A549 (cell line): ENCODE measurements around the gene FFAR1. TPM values are rescaled to one million over a fixed set of nuclear protein-coding genes. Genes with fewer than 3 reads are reported as not detected.

Experiments
- ATAC-seq, 2 experiments: fragments of 200-7000 bp in 1 of 2; fragments of >200 bp in 1 of 2; cut with Nextera tagmentation in 1 of 2; cut with Tn5 transposase in 1 of 2; 3 replicates each; pipeline versions ENCODE4 v1.8.0 to v1.9.1; 2018 to 2020; ENCODE audit warnings: mild to moderate bottlenecking in 1 of 2, moderate library complexity in 1 of 2
- CTCF ChIA-PET: fragments of 300-600 bp; sonication (Branson Sonifier 250); formaldehyde crosslinking; extraction: SDS; loops from one replicate; lab custom pipeline; 2021; ENCODE audit warnings: antibody characterized with exemption, inconsistent platforms; lab: Yijun Ruan, JAX
- POLR2A ChIA-PET: fragments of 350-600 bp; formaldehyde crosslinking; extraction: SDS; loops from one replicate; lab custom pipeline; 2021; ENCODE audit warnings: antibody characterized with exemption, inconsistent platforms; lab: Yijun Ruan, JAX
- DNase-seq, 2 experiments: peaks; one replicate each; pipeline versions ENCODE4 v3.0.0 to v3.0.0-alpha.2; 2011 to 2016; ENCODE audit warnings: low read depth in 1 of 2, low spot score in 1 of 2
- FAIRE-seq: peaks from 2 replicates; lab custom pipeline; 2011; peaks lifted over from hg19 to GRCh38; lab: Jason Lieb, UNC
- H3K27ac ChIP-seq, 2 experiments: fragments of >200 bp; sonication (Bioruptor Twin); formaldehyde crosslinking; 3 replicates each; pipeline ENCODE4 v1.5.1; 2016 to 2017
- H3K4me1 ChIP-seq: fragments of >200 bp; sonication (Bioruptor Twin); formaldehyde crosslinking; 3 replicates; pipeline ENCODE4 v1.6.1; 2016
- H3K4me2 ChIP-seq: fragments of >200 bp; sonication (Bioruptor Twin); formaldehyde crosslinking; 3 replicates; pipeline ENCODE4 v1.6.1; 2016
- H3K4me3 ChIP-seq: fragments of >200 bp; sonication (Bioruptor Twin); formaldehyde crosslinking; 3 replicates; pipeline ENCODE4 v1.5.1; 2016
- H3K9me3 ChIP-seq: fragments of >200 bp; sonication (Bioruptor Twin); formaldehyde crosslinking; 3 replicates; pipeline ENCODE4 v1.6.1; 2016
- EP300 ChIP-seq, 2 experiments: fragments of >200 bp; sonication (Bioruptor Twin); formaldehyde crosslinking; IDR thresholded peaks; 2 replicates in 1 of 2; 3 replicates in 1 of 2; pipeline ENCODE4 v1.6.1; 2016 to 2017
- FOSL2 ChIP-seq, 2 experiments: fragments of 450-650 bp in 1 of 2; fragments of >200 bp in 1 of 2; sonication (Bioruptor Twin) in 1 of 2; formaldehyde crosslinking; IDR thresholded peaks; 2 replicates each; pipeline versions ENCODE4 v1.5.0 to v1.6.1; 2016 to 2020; ENCODE audit warnings: mild to moderate bottlenecking in 1 of 2, moderate library complexity in 1 of 2
- HEYL ChIP-seq: fragments of 250-450 bp; sonication (Bioruptor Pico); IDR thresholded peaks from 2 replicates; pipeline ENCODE4 v1.8.0; 2021; ENCODE audit warnings: mild to moderate bottlenecking, moderate library complexity
- HOXB5 ChIP-seq: fragments of 250-450 bp; sonication (Bioruptor Pico); IDR thresholded peaks from 2 replicates; pipeline ENCODE4 v1.5.0; 2020; ENCODE audit warnings: mild to moderate bottlenecking, moderate library complexity
- JUN ChIP-seq, 2 experiments: fragments of >200 bp; sonication (Bioruptor Twin); formaldehyde crosslinking; IDR thresholded peaks; 2 replicates in 1 of 2; 3 replicates in 1 of 2; pipeline ENCODE4 v1.6.1; 2016 to 2017
- KDM1A ChIP-seq: fragments of 200-600 bp; sonication (generic); IDR thresholded peaks from 2 replicates; pipeline ENCODE4 v1.6.1; 2016; ENCODE audit warnings: low read depth, mild to moderate bottlenecking
- MAFK ChIP-seq: fragments of 450-650 bp; IDR thresholded peaks from 2 replicates; pipeline ENCODE4 v1.6.1; 2014; ENCODE audit not compliant: partially characterized antibody
- MAZ ChIP-seq: fragments of 150-350 bp; IDR thresholded peaks from 2 replicates; pipeline ENCODE4 v1.6.1; 2014; ENCODE audit warnings: antibody characterized with exemption, low read depth, low read length, borderline replicate concordance
- MYC ChIP-seq: IDR thresholded peaks from 2 replicates; pipeline ENCODE4 v1.6.1; 2012; ENCODE audit warnings: mild to moderate bottlenecking, inconsistent platforms, low read length, improper control_type of control experiment, borderline replicate concordance
- NFE2L2 ChIP-seq: fragments of 150-350 bp; conservative IDR thresholded peaks from 2 replicates; pipeline ENCODE4 v1.6.1; 2014; ENCODE audit warnings: low read length
- NPAS2 ChIP-seq: fragments of 250-450 bp; sonication (Bioruptor Pico); IDR thresholded peaks from 2 replicates; pipeline ENCODE4 v1.8.0; 2022; ENCODE audit warnings: mild to moderate bottlenecking, moderate library complexity, borderline replicate concordance
- RARB ChIP-seq: fragments of 250-450 bp; sonication (Bioruptor Pico); IDR thresholded peaks from 2 replicates; pipeline ENCODE4 v1.8.0; 2021; ENCODE audit warnings: mild to moderate bottlenecking, moderate library complexity
- RFX5 ChIP-seq: fragments of 450-650 bp; IDR thresholded peaks from 2 replicates; pipeline ENCODE4 v1.7.1; 2014; ENCODE audit warnings: antibody characterized with exemption, mild to moderate bottlenecking, moderate library complexity
- RNF2 ChIP-seq: fragments of 200-600 bp; sonication (generic); IDR thresholded peaks from 2 replicates; pipeline ENCODE4 v1.6.1; 2016; ENCODE audit warnings: low read depth, mild to moderate bottlenecking, antibody characterized with exemption, moderate library complexity, borderline replicate concordance
- ZFP36 ChIP-seq: fragments of 450-650 bp; IDR thresholded peaks from 2 replicates; pipeline ENCODE4 v1.6.1; 2014; ENCODE audit warnings: borderline replicate concordance; ENCODE audit not compliant: partially characterized antibody
- WGBS: methylation state at CpG from one replicate; pipeline ENCODE4 v1.1.6; 2017; ENCODE audit errors: missing lambda C conversion rate; 5-methylcytosine and 5-hydroxymethylcytosine counted together
- polyA plus RNA-seq, 4 experiments: library from polyadenylated mRNA; depleted of rRNA in 3 of 4; stranded (reverse); fragments of >200 nt; fragmentation: RNase III in 1 of 4; extraction: RNeasy Plus Mini Kit Qiagen cat#74134 plus additional on column Dnase treatment in 1 of 4; gene quantifications; 2 replicates in 3 of 4; 3 replicates in 1 of 4; pipeline ENCODE4 v1.2.3, GENCODE V29; 2011 to 2017
- TF ChIP-seq, protein P1 (sequence below): fragments of 150-350 bp; IDR thresholded peaks from 2 replicates; pipeline ENCODE4 v1.6.1; 2014; ENCODE audit warnings: low read depth, mild to moderate bottlenecking, low read length
- TF ChIP-seq, protein P2 (sequence below): fragments of >200 bp; sonication (Bioruptor Twin); formaldehyde crosslinking; IDR thresholded peaks from 3 replicates; pipeline ENCODE4 v1.6.1; 2016

FFAR1 gene
- polyA plus RNA-seq, 2 of the 4 experiments (the other 2 are of a cell fraction): not detected

GRCh38 chr19:35349614-35350521 is 2.2 kb downstream of the FFAR1 start:
- TF ChIP-seq KDM1A (no peak), MAZ (no peak), MYC (no peak)
- no peaks in the 10 kb centered on the region for H3K4me1 ChIP-seq
- H3K4me2 ChIP-seq: no peak overlapping the region
- ATAC-seq (no peak; a peak in 1 of 6 replicates), DNase-seq (no peak), FAIRE-seq (no peak)
- no peak overlapping the region for H3K27ac ChIP-seq
- POLR2A ChIA-PET: interaction anchor here (0.6 kb wide), 1 partner anchor 773 kb away, joined by 5 read pairs; no protein-coding TSS in a partner anchor
- 38% methylated on average over 17 of the region's 17 CpGs for WGBS
- CTCF ChIA-PET: interaction anchor here (0.6 to 15.0 kb wide), 7 partner anchors 10 to 160 kb away, joined by 3 to 368 read pairs (median 7); partner anchors contain the start of gene KRTDAP
- no peak overlapping the region for H3K4me3 ChIP-seq
- no peaks in the 10 kb centered on the region for H3K9me3 ChIP-seq

DNA sequence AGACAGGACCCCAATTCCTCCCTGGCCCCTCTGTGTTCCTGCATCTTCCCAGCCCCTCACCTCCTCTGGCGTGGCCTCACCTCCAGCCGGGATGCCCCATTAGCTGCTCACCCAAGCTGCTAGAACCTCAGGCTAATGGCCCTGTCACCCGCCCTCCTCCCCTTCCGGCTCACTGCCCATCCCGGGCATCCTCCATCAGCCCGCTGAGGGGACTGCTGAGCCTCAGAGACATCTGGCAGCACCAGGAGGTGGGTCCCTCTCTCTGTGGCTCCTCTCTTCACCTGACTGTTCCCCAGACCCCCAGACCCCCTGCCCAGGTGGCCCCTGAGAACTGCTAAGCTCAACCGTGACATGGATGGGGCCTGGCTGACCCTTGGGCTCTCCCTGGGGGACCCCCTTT is 2.9 kb downstream of the FFAR1 start:
- H3K27ac ChIP-seq: no peak overlapping the region
- no peaks in the 10 kb centered on the region for H3K4me1 ChIP-seq
- FAIRE-seq (no peak), ATAC-seq (no peak), DNase-seq (no peak)
- H3K4me3 ChIP-seq: no peak overlapping the region
- H3K9me3 ChIP-seq: no peaks in the 10 kb centered on the region
- CTCF ChIA-PET: interaction anchor here (1.1 to 15.0 kb wide), 5 partner anchors 11 to 143 kb away, joined by 3 to 368 read pairs (median 81); partner anchors contain the start of gene KRTDAP
- H3K4me2 ChIP-seq: no peak overlapping the region
- POLR2A ChIA-PET: interaction anchor here (0.8 kb wide), 1 partner anchor 12 kb away, joined by 4 read pairs; no protein-coding TSS in a partner anchor
- 57% methylated on average over 7 of the region's 7 CpGs for WGBS
- TF ChIP-seq EP300 (IDR thresholded peaks at IDR 0.05) (no peak), MAFK (no peak), HOXB5 (CRISPR knock-in tag) (no peak), JUN (IDR thresholded peaks at IDR 0.05) (no peak), RFX5 (no peak), HEYL (CRISPR knock-in tag) (no peak), NFE2L2 (no peak)
- TF ChIP-seq, protein P1, sequence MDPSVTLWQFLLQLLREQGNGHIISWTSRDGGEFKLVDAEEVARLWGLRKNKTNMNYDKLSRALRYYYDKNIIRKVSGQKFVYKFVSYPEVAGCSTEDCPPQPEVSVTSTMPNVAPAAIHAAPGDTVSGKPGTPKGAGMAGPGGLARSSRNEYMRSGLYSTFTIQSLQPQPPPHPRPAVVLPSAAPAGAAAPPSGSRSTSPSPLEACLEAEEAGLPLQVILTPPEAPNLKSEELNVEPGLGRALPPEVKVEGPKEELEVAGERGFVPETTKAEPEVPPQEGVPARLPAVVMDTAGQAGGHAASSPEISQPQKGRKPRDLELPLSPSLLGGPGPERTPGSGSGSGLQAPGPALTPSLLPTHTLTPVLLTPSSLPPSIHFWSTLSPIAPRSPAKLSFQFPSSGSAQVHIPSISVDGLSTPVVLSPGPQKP: no peak
- TF ChIP-seq, protein P2, sequence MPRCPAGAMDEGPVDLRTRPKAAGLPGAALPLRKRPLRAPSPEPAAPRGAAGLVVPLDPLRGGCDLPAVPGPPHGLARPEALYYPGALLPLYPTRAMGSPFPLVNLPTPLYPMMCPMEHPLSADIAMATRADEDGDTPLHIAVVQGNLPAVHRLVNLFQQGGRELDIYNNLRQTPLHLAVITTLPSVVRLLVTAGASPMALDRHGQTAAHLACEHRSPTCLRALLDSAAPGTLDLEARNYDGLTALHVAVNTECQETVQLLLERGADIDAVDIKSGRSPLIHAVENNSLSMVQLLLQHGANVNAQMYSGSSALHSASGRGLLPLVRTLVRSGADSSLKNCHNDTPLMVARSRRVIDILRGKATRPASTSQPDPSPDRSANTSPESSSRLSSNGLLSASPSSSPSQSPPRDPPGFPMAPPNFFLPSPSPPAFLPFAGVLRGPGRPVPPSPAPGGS: no peak

DNA sequence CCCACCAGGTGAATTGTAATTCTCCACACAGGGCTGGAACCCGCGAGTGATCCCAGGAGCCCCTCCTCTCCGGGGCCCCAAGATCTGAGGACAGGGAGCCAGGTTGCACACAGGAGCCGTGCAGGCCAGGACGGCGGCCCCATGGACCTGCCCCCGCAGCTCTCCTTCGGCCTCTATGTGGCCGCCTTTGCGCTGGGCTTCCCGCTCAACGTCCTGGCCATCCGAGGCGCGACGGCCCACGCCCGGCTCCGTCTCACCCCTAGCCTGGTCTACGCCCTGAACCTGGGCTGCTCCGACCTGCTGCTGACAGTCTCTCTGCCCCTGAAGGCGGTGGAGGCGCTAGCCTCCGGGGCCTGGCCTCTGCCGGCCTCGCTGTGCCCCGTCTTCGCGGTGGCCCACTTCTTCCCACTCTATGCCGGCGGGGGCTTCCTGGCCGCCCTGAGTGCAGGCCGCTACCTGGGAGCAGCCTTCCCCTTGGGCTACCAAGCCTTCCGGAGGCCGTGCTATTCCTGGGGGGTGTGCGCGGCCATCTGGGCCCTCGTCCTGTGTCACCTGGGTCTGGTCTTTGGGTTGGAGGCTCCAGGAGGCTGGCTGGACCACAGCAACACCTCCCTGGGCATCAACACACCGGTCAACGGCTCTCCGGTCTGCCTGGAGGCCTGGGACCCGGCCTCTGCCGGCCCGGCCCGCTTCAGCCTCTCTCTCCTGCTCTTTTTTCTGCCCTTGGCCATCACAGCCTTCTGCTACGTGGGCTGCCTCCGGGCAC is 3.9 kb downstream of the FFAR1 start:
- Histone ChIP-seq H3K4me2 (no peak overlapping the region), H3K4me3 (no peak overlapping the region), H3K4me1 (no peaks in the 10 kb centered on the region), H3K9me3 (no peaks in the 10 kb centered on the region), H3K27ac (no peak overlapping the region)
- ATAC-seq: peak in 1 of 2 experiments; percentile 4; a peak in 2 of 6 replicates
- ChIA-PET CTCF (interaction anchor here (1.0 to 15.0 kb wide), 30 partner anchors 12 to 268 kb away, joined by 3 to 368 read pairs (median 14); partner anchors contain the start of genes FAM187B, FFAR2 and KRTDAP), POLR2A (interaction anchor here (0.8 kb wide), 1 partner anchor 11 kb away, joined by 4 read pairs; no protein-coding TSS in a partner anchor)
- WGBS: 74% methylated on average over 47 of the region's 47 CpGs
- DNase-seq: no peak
- FAIRE-seq: no peak
- TF ChIP-seq HOXB5 (CRISPR knock-in tag): no peak
- no peak for TF ChIP-seq RNF2
- no peak for TF ChIP-seq RARB (CRISPR knock-in tag)
- TF ChIP-seq ZFP36: no peak
- TF ChIP-seq FOSL2 (IDR thresholded peaks at IDR 0.05): no peak
- no peak for TF ChIP-seq FOSL2 (CRISPR knock-in tag; IDR thresholded peaks at IDR 0.05)
- TF ChIP-seq NPAS2 (CRISPR knock-in tag): no peak
